ENCODE results near the gene SLC8B1. TPM values are rescaled to one million over a fixed set of nuclear protein-coding genes. Genes with fewer than 3 reads are reported as not detected.

Gene SLC8B1
- polyA plus RNA-seq, 1 donor from 2014 or later, result 1.1 TPM

GRCh38 chr12:113345318-113345717 is 10.4 kb upstream of the SLC8B1 start:
- Histone ChIP-seq H3K4me3 (ENCODE audit: low read length) (no peak overlapping the region), H3K9ac (ENCODE audit: low read length) (no peak overlapping the region), H3K27ac (ENCODE audit: low read length) (no peak overlapping the region), H4K20me1 (ENCODE audit: insufficient read depth) (no peaks in the 10 kb centered on the region), H3K36me3 (ENCODE audit: insufficient read depth, low read length) (no peaks in the 10 kb centered on the region), H3K79me2 (replicated peaks; ENCODE audit: insufficient read depth, low read length) (no peaks in the 10 kb centered on the region), H3K4me2 (ENCODE audit: low read length) (no peak overlapping the region), H3F3A (ENCODE audit: insufficient read depth, low read length, poor library complexity, severe bottlenecking) (no peaks in the 10 kb centered on the region), H3K9me3 (ENCODE audit: low read length) (no peaks in the 10 kb centered on the region), H3K9me2 (ENCODE audit: insufficient read depth, low read length) (no peaks in the 10 kb centered on the region), H2AFZ (ENCODE audit: low read depth, low read length) (no peak overlapping the region), H3K27me3 (ENCODE audit: insufficient read depth, low read depth, low read length) (no peaks in the 10 kb centered on the region)
- TF ChIP-seq MXI1 (conservative IDR thresholded peaks at IDR 0.05; ENCODE audit: poor library complexity, severe bottlenecking), result no peak
- no peak for TF ChIP-seq TAF1 (IDR thresholded peaks at IDR 0.05; ENCODE audit: low read depth)
- no peak for TF ChIP-seq REST (IDR thresholded peaks at IDR 0.05; ENCODE audit: borderline replicate concordance)
- no peak for TF ChIP-seq RAD21 (conservative IDR thresholded peaks at IDR 0.05)
- TF ChIP-seq POLR2AphosphoS5 (IDR thresholded peaks at IDR 0.05), result no peak
- no peak for TF ChIP-seq EP300 (conservative IDR thresholded peaks at IDR 0.05; ENCODE audit: poor library complexity, severe bottlenecking)
- no peak for TF ChIP-seq SMC3 (conservative IDR thresholded peaks at IDR 0.05; ENCODE audit: poor library complexity)
- no peak for TF ChIP-seq CTCF (IDR thresholded peaks at IDR 0.05; ENCODE audit: poor library complexity, severe bottlenecking)
- TF ChIP-seq EZH2 (IDR thresholded peaks at IDR 0.05; ENCODE audit: borderline replicate concordance, insufficient read depth, low read length, poor library complexity, severe bottlenecking), result no peak

GRCh38 chr12:113341535-113341934 is 6.6 kb upstream of the SLC8B1 start:
- Histone ChIP-seq H3K27me3 (ENCODE audit: insufficient read depth, low read depth, low read length) (no peaks in the 10 kb centered on the region), H4K20me1 (ENCODE audit: insufficient read depth) (no peaks in the 10 kb centered on the region), H3F3A (ENCODE audit: insufficient read depth, low read length, poor library complexity, severe bottlenecking) (no peaks in the 10 kb centered on the region), H3K4me3 (ENCODE audit: low read length) (no peak overlapping the region), H3K36me3 (ENCODE audit: insufficient read depth, low read length) (no peaks in the 10 kb centered on the region), H3K27ac (ENCODE audit: low read length) (no peak overlapping the region), H3K9ac (ENCODE audit: low read length) (no peak overlapping the region), H3K9me3 (ENCODE audit: low read length) (no peaks in the 10 kb centered on the region), H3K4me2 (ENCODE audit: low read length) (no peak overlapping the region), H3K9me2 (ENCODE audit: insufficient read depth, low read length) (no peaks in the 10 kb centered on the region), H3K79me2 (replicated peaks; ENCODE audit: insufficient read depth, low read length) (no peaks in the 10 kb centered on the region), H2AFZ (ENCODE audit: low read depth, low read length) (no peak overlapping the region)
- TF ChIP-seq RAD21 (conservative IDR thresholded peaks at IDR 0.05) (no peak), SMC3 (conservative IDR thresholded peaks at IDR 0.05; ENCODE audit: poor library complexity) (no peak), MXI1 (conservative IDR thresholded peaks at IDR 0.05; ENCODE audit: poor library complexity, severe bottlenecking) (no peak), TAF1 (IDR thresholded peaks at IDR 0.05; ENCODE audit: low read depth) (no peak), REST (IDR thresholded peaks at IDR 0.05; ENCODE audit: borderline replicate concordance) (no peak), POLR2AphosphoS5 (IDR thresholded peaks at IDR 0.05) (no peak), CTCF (IDR thresholded peaks at IDR 0.05; ENCODE audit: poor library complexity, severe bottlenecking) (no peak), EP300 (conservative IDR thresholded peaks at IDR 0.05; ENCODE audit: poor library complexity, severe bottlenecking) (no peak), EZH2 (IDR thresholded peaks at IDR 0.05; ENCODE audit: borderline replicate concordance, insufficient read depth, low read length, poor library complexity, severe bottlenecking) (no peak)

Measured in neural cell (in vitro differentiated cells).